Hepatocyte (in vitro differentiated cells): ENCODE data around the gene LEF1.

Experiments used
- CTCF ChIP-seq: fragments of 200-600 bp; sonication (generic); IDR thresholded peaks from 2 replicates; pipeline ENCODE4 v1.5.1; 2016; ENCODE audit warnings: antibody characterized with exemption, mild to moderate bottlenecking; ENCODE audit not compliant: poor library complexity
- EZH2 ChIP-seq: fragments of 200-600 bp; sonication (generic); IDR thresholded peaks from 2 replicates; pipeline ENCODE4 v1.6.1; 2016; ENCODE audit warnings: antibody characterized with exemption, mild to moderate bottlenecking, borderline replicate concordance
- EZH2phosphoT487 ChIP-seq: fragments of 200-600 bp; sonication (generic); IDR thresholded peaks from one replicate; pipeline ENCODE4 v1.6.1; 2018; ENCODE audit warnings: antibody characterized with exemption, mild to moderate bottlenecking, low read depth, moderate library complexity; ENCODE audit not compliant: unreplicated experiment, severe bottlenecking

- TF ChIP-seq CTCF: no peak
- no peak for TF ChIP-seq EZH2
- no peak for TF ChIP-seq EZH2phosphoT487
Measured at GRCh38 chr4:108120789-108121188, 47.9 kb downstream of the LEF1 start.
